Stomach smooth muscle (tissue), 2 donors: ENCODE results near the gene PIK3CB.
A peak's percentile ranks its signal among the peaks of the same experiment; 100 is the strongest.

Source experiments
- H3K27ac ChIP-seq: one replicate; pipeline ENCODE4 v1.7.0; 2013; ENCODE audit warnings: mild to moderate bottlenecking, low read length, inconsistent platforms
- H3K27me3 ChIP-seq, 2 donors: one replicate each; pipeline ENCODE4 v1.7.0; 2013; ENCODE audit warnings: low read length in 2 of 2; ENCODE audit not compliant: insufficient read depth in 2 of 2, control insufficient read depth in 1 of 2
- H3K36me3 ChIP-seq, 2 donors: one replicate each; pipeline ENCODE4 v1.7.0; 2013; ENCODE audit warnings: low read length in 2 of 2; ENCODE audit not compliant: control insufficient read depth in 2 of 2, insufficient read depth in 2 of 2
- H3K4me1 ChIP-seq: one replicate; pipeline ENCODE4 v1.7.0; 2013; ENCODE audit warnings: low read length; ENCODE audit not compliant: control insufficient read depth, insufficient read depth
- H3K4me3 ChIP-seq, 2 donors: one replicate each; pipeline ENCODE4 v1.7.0; 2013; ENCODE audit warnings: low read length in 2 of 2
- H3K9ac ChIP-seq, 2 donors: one replicate each; pipeline ENCODE4 v1.7.0; 2013; ENCODE audit warnings: low read length in 2 of 2, mild to moderate bottlenecking in 1 of 2
- H3K9me3 ChIP-seq, 2 donors: one replicate each; pipeline ENCODE4 v1.7.0; 2013; ENCODE audit warnings: low read length in 2 of 2; ENCODE audit not compliant: control insufficient read depth in 2 of 2
- donor health status: healthy.
- donor health status: Pancreatic carcinoma.

Gene PIK3CB

GRCh38 chr3:138834596-138835396 is at the start of gene PIK3CB:
PIK3CB (minus strand) TSS chr3:138834928; CDS start chr3:138759343, 75,585 bp downstream.
- Histone ChIP-seq H3K9ac (peak within 1 kb of the TSS; percentile 72 to 99), H3K27me3 (no peaks in the 10 kb centered on the region), H3K27ac (peak within 1 kb of the TSS; percentile 94), H3K36me3 (no peaks in the 10 kb centered on the region), H3K9me3 (no peaks in the 10 kb centered on the region), H3K4me1 (peaks cover 8% of the 10 kb centered on the region), H3K4me3 (peak within 1 kb of the TSS; percentile 89 to 96)

- no peak overlapping the region for H3K27ac ChIP-seq
- H3K27me3 ChIP-seq = no peaks in the 10 kb centered on the region
- H3K9ac ChIP-seq = no peak overlapping the region
- H3K4me3 ChIP-seq = no peak overlapping the region
- H3K9me3 ChIP-seq = no peaks in the 10 kb centered on the region
- no peaks in the 10 kb centered on the region for H3K4me1 ChIP-seq
- no peaks in the 10 kb centered on the region for H3K36me3 ChIP-seq
These were observed 46.5 kb upstream of the PIK3CB start for GRCh38 chr3:138881233-138881632.

GRCh38 chr3:138879541-138880380 is 45.0 kb upstream of the PIK3CB start:
- Histone ChIP-seq H3K27ac (no peak overlapping the region), H3K9ac (no peak overlapping the region), H3K9me3 (peaks cover 0 to 6% of the 10 kb centered on the region in 2 donors), H3K4me1 (no peaks in the 10 kb centered on the region), H3K36me3 (no peaks in the 10 kb centered on the region), H3K27me3 (no peaks in the 10 kb centered on the region), H3K4me3 (no peak overlapping the region)

- H3K36me3 ChIP-seq = no peaks in the 10 kb centered on the region
- peaks cover 0 to 6% of the 10 kb centered on the region in 2 donors for H3K9me3 ChIP-seq
- no peaks in the 10 kb centered on the region for H3K27me3 ChIP-seq
- no peak overlapping the region for H3K27ac ChIP-seq
- no peak overlapping the region for H3K9ac ChIP-seq
- no peaks in the 10 kb centered on the region for H3K4me1 ChIP-seq
- H3K4me3 ChIP-seq = no peak overlapping the region
These were observed 42.5 kb upstream of the PIK3CB start for GRCh38 chr3:138877226-138877625.

DNA sequence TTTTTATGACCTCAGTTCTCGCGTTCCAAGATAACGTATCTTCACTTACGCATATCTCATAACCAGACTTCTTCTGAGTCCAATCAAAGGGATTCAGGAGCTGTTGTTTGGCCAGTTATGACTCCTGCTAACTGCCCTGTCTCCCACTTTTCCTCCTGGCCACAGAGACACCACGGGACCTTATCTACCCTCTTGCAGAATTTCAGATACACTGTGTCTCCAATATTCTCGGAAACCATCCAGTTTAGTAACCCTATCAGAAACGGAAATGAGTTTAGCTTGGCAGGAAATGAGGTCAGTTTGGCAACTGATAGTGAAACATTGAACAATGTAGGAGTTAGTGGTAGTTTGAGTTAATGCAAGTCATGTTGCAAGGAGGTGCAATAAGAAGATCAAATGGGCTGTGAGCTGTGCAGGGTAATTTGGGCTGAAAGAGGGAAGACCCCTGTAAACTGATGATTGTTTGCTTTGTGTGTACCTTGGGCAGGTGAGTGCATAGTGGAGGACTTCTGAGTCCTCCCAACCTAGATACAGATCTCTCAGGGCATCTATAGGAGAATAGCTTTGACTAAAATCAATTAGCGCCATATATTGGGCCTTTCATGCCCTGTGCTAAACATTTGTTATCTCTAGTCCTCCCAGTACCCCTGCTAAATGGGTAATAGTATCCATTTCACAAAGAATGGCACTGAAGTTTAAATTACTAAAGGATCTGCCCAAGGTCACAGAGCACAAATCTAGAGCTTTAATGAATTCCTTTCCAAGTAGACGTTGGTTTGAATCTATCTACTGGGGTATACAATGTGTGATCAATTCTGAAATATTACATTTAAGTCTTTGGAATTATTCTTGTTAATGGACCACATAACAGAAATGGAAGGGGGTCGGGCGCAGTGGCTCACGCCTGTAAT is 41.3 kb upstream of the PIK3CB start:
- Histone ChIP-seq H3K27ac (no peak overlapping the region), H3K36me3 (no peaks in the 10 kb centered on the region), H3K9me3 (peaks cover 0 to 6% of the 10 kb centered on the region in 2 donors), H3K9ac (no peak overlapping the region), H3K4me3 (no peak overlapping the region), H3K4me1 (no peaks in the 10 kb centered on the region), H3K27me3 (no peaks in the 10 kb centered on the region)

GRCh38 chr3:138875096-138875753 is 40.5 kb upstream of the PIK3CB start:
- Histone ChIP-seq H3K4me1 (no peaks in the 10 kb centered on the region), H3K4me3 (no peak overlapping the region), H3K36me3 (no peaks in the 10 kb centered on the region), H3K9ac (no peak overlapping the region), H3K9me3 (peaks cover 0 to 6% of the 10 kb centered on the region in 2 donors), H3K27ac (no peak overlapping the region), H3K27me3 (no peaks in the 10 kb centered on the region)

GRCh38 chr3:138873471-138874278 is 38.9 kb upstream of the PIK3CB start:
- H3K9ac ChIP-seq = no peak overlapping the region
- no peak overlapping the region for H3K4me3 ChIP-seq
- no peak overlapping the region for H3K27ac ChIP-seq
- peaks cover 0 to 6% of the 10 kb centered on the region in 2 donors for H3K9me3 ChIP-seq
- no peaks in the 10 kb centered on the region for H3K36me3 ChIP-seq
- H3K4me1 ChIP-seq = no peaks in the 10 kb centered on the region
- H3K27me3 ChIP-seq = no peaks in the 10 kb centered on the region

DNA sequence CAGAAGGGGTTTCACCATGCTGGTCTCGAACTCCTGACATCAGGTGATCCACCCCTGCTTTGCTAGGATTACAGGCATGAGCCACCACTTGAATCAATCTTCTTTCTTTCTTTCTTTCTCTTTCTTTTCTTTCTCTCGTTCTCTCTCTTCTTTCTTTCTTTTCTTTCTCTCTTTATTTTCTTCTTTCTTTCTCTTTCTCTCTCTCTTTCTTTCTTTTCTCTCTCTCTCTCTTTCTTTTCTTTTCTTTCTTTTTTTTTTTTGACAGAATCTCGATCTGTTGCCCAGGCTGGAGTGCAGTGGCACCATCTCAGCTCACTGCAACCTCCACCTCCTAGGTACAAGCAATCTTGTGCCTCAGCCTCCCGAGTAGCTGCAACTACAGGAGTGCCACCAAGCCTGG is 37.9 kb upstream of the PIK3CB start:
- no peak overlapping the region for H3K27ac ChIP-seq
- H3K36me3 ChIP-seq = no peaks in the 10 kb centered on the region
- H3K9ac ChIP-seq = no peak overlapping the region

DNA sequence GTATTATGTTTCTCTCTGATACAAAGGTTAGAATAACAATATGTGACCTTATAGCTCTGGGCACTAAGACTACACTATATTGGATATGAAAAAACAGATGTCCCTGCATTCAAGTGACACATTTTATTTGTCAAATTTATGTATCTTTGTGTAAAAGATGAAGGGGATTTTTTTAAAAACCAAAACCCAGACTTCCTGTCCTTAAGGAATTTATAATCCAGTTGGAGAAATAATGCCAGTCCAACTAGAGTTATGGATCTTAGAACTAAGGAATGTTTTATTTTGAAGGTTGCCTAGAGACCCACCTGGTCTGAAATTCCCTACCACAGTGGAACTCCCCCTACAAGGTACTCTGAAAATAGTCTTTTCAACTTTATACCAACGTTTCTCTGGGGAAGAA is 33.3 kb upstream of the PIK3CB start:
- Histone ChIP-seq H3K27me3 (no peaks in the 10 kb centered on the region), H3K4me3 (no peak overlapping the region), H3K4me1 (peaks cover 1% of the 10 kb centered on the region), H3K36me3 (no peaks in the 10 kb centered on the region), H3K9ac (no peak overlapping the region), H3K27ac (no peak overlapping the region), H3K9me3 (no peaks in the 10 kb centered on the region)

More for the DNA sequence above, 37.9 kb upstream of the PIK3CB start:
- no peak overlapping the region for H3K4me3 ChIP-seq
- H3K27me3 ChIP-seq = no peaks in the 10 kb centered on the region
- H3K9me3 ChIP-seq = peaks cover 0 to 6% of the 10 kb centered on the region in 2 donors
- no peaks in the 10 kb centered on the region for H3K4me1 ChIP-seq
